Measurements from ENCODE around the gene RFX4.

RFX4 gene

GRCh38 chr12:106648736-106649135 lies 65.9 kb downstream of the RFX4 start:
- H2AFZ ChIP-seq (ENCODE audit: low read length): no peak overlapping the region
- H3K27me3 ChIP-seq (replicated peaks; ENCODE audit: insufficient read depth, low read length): no peaks in the 10 kb centered on the region
- no peaks in the 10 kb centered on the region for H4K20me1 ChIP-seq (ENCODE audit: insufficient read depth, low read length)
- no peaks in the 10 kb centered on the region for H3K36me3 ChIP-seq (replicated peaks; ENCODE audit: insufficient read depth, low read length)
- no peak overlapping the region for H3K27ac ChIP-seq (ENCODE audit: low read length)
- H3K9me3 ChIP-seq (replicated peaks; ENCODE audit: insufficient read depth, low read length): no peaks in the 10 kb centered on the region
- H3K4me3 ChIP-seq (ENCODE audit: low read length): no peak overlapping the region
- H3K4me1 ChIP-seq (ENCODE audit: low read length): no peaks in the 10 kb centered on the region
- H3K79me2 ChIP-seq (ENCODE audit: low read length): no peaks in the 10 kb centered on the region
- no peaks in the 10 kb centered on the region for H3K9me2 ChIP-seq (replicated peaks; ENCODE audit: insufficient read depth, low read length)
- H3F3A ChIP-seq (ENCODE audit: insufficient read depth, low read length): no peaks in the 10 kb centered on the region
- no peak overlapping the region for H3K9ac ChIP-seq (ENCODE audit: low read length)
- TF ChIP-seq EZH2 (optimal IDR thresholded peaks at IDR 0.05; ENCODE audit: low read depth, low read length) (no peak), CTCF (IDR thresholded peaks at IDR 0.05; ENCODE audit: low read length) (no peak), EZH2phosphoT487 (IDR thresholded peaks at IDR 0.05; ENCODE audit: low read length) (no peak)
- DNase-seq: no peak
- H3K4me2 ChIP-seq (ENCODE audit: low read depth, low read length): no peak overlapping the region

DNA sequence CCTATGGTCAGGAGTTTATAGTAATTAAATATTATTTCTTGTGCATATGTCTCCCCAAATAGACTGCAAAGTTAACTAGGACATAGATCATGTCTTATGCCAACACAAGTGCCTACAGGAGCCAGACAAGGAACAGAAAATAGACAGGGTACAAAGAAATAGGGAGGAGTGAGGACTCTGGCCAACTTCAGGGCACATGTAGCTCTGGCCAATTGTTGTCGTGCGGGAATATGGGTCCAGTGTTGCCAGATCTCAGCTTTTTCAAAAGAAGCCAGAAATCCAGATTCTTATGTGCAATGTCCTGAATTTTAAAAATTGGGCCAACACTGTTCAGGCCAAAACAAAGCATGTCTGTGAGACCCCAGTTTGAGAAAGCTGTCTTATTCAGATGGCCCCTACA lies 68.7 kb downstream of the RFX4 start:
- no peaks in the 10 kb centered on the region for H3K36me3 ChIP-seq (replicated peaks; ENCODE audit: insufficient read depth, low read length)
- no peak for DNase-seq
- no peaks in the 10 kb centered on the region for H3K9me3 ChIP-seq (replicated peaks; ENCODE audit: insufficient read depth, low read length)

DNA sequence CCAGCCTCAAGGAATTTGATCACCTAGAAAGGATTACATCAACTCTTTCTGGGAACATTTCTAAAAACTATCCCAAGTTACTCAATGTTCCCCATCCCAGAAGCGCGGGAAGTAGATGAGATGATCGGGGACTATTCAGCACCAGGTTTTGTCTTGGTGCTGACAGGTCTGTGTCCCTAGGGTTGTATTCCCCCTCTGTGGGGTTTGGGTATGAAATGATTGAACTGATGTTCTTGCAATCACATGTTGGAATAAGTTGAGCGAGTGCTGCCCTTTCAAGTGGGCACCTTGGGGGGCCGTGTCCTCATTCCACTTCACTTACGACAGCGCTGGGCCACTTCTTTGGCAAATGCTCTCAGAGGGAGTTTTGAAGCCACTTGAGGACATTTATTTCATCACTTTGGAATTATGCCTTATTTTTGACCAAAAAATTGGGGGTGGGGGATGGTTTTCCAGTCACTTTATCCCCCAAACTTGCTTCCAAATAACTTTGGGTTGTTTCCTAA lies 69.8 kb downstream of the RFX4 start:
- no peak overlapping the region for H3K9ac ChIP-seq (ENCODE audit: low read length)
- no peaks in the 10 kb centered on the region for H3K4me1 ChIP-seq (ENCODE audit: low read length)
- no peaks in the 10 kb centered on the region for H3F3A ChIP-seq (ENCODE audit: insufficient read depth, low read length)
- H3K9me3 ChIP-seq (replicated peaks; ENCODE audit: insufficient read depth, low read length): no peaks in the 10 kb centered on the region
- no peak overlapping the region for H3K4me2 ChIP-seq (ENCODE audit: low read depth, low read length)
- no peaks in the 10 kb centered on the region for H3K79me2 ChIP-seq (ENCODE audit: low read length)
- no peaks in the 10 kb centered on the region for H4K20me1 ChIP-seq (ENCODE audit: insufficient read depth, low read length)
- H3K9me2 ChIP-seq (replicated peaks; ENCODE audit: insufficient read depth, low read length): no peaks in the 10 kb centered on the region
- no peak overlapping the region for H3K4me3 ChIP-seq (ENCODE audit: low read length)
- H2AFZ ChIP-seq (ENCODE audit: low read length): no peak overlapping the region
- no peaks in the 10 kb centered on the region for H3K27me3 ChIP-seq (replicated peaks; ENCODE audit: insufficient read depth, low read length)
- no peak for TF ChIP-seq EZH2 (optimal IDR thresholded peaks at IDR 0.05; ENCODE audit: low read depth, low read length)
- TF ChIP-seq CTCF (IDR thresholded peaks at IDR 0.05; ENCODE audit: low read length): no peak
- no peak for TF ChIP-seq EZH2phosphoT487 (IDR thresholded peaks at IDR 0.05; ENCODE audit: low read length)
- no peaks in the 10 kb centered on the region for H3K36me3 ChIP-seq (replicated peaks; ENCODE audit: insufficient read depth, low read length)
- no peak overlapping the region for H3K27ac ChIP-seq (ENCODE audit: low read length)
- no peak for DNase-seq

More for the DNA sequence above, 68.7 kb downstream of the RFX4 start:
- Histone ChIP-seq H3K4me2 (ENCODE audit: low read depth, low read length) (no peak overlapping the region), H3K27ac (ENCODE audit: low read length) (no peak overlapping the region), H3K4me1 (ENCODE audit: low read length) (no peaks in the 10 kb centered on the region), H4K20me1 (ENCODE audit: insufficient read depth, low read length) (no peaks in the 10 kb centered on the region), H3F3A (ENCODE audit: insufficient read depth, low read length) (no peaks in the 10 kb centered on the region), H3K27me3 (replicated peaks; ENCODE audit: insufficient read depth, low read length) (no peaks in the 10 kb centered on the region), H2AFZ (ENCODE audit: low read length) (no peak overlapping the region), H3K79me2 (ENCODE audit: low read length) (no peaks in the 10 kb centered on the region), H3K9me2 (replicated peaks; ENCODE audit: insufficient read depth, low read length) (no peaks in the 10 kb centered on the region), H3K9ac (ENCODE audit: low read length) (no peak overlapping the region), H3K4me3 (ENCODE audit: low read length) (no peak overlapping the region)
- TF ChIP-seq CTCF (IDR thresholded peaks at IDR 0.05; ENCODE audit: low read length) (no peak), EZH2phosphoT487 (IDR thresholded peaks at IDR 0.05; ENCODE audit: low read length) (no peak), EZH2 (optimal IDR thresholded peaks at IDR 0.05; ENCODE audit: low read depth, low read length) (no peak)

All from MM.1S (cell line).